LNCaP clone FGC (cell line): ENCODE data around the gene UACA.

Experiments used
- DNase-seq: peaks from one replicate; pipeline ENCODE4 v3.0.0-alpha.2; 2011; ENCODE audit warnings: low read depth
- H3K4me3 ChIP-seq: 2 replicates; pipeline ENCODE4 v1.5.1; 2011; ENCODE audit warnings: mild to moderate bottlenecking, low read depth, low read length, control low read depth
- CTCF ChIP-seq: IDR thresholded peaks from 2 replicates; pipeline ENCODE4 v1.5.1; 2012; ENCODE audit warnings: mild to moderate bottlenecking; ENCODE audit not compliant: control insufficient read depth, insufficient read depth; ENCODE audit errors: extremely low read depth

The UACA gene

GRCh38 chr15:70792171-70792573 lies 28.8 kb upstream of the UACA start:
- no peak overlapping the region for H3K4me3 ChIP-seq
- DNase-seq = no peak
- TF ChIP-seq CTCF = no peak

GRCh38 chr15:70791259-70791658 lies 27.9 kb upstream of the UACA start:
- DNase-seq = no peak
- TF ChIP-seq CTCF = no peak
- H3K4me3 ChIP-seq = no peak overlapping the region

GRCh38 chr15:70789213-70789612 lies 25.9 kb upstream of the UACA start:
- no peak for TF ChIP-seq CTCF
- DNase-seq = no peak
- no peak overlapping the region for H3K4me3 ChIP-seq

GRCh38 chr15:70788114-70789049 lies 25.0 kb upstream of the UACA start:
- no peak for DNase-seq
- TF ChIP-seq CTCF = no peak
- H3K4me3 ChIP-seq = no peak overlapping the region

- TF ChIP-seq CTCF = no peak
- no peak overlapping the region for H3K4me3 ChIP-seq
- no peak for DNase-seq
Measured at GRCh38 chr15:70786996-70787395, 23.6 kb upstream of the UACA start.

GRCh38 chr15:70783610-70784022 lies 20.3 kb upstream of the UACA start:
- TF ChIP-seq CTCF = no peak
- no peak overlapping the region for H3K4me3 ChIP-seq
- DNase-seq = no peak

- no peak overlapping the region for H3K4me3 ChIP-seq
- DNase-seq = no peak
- TF ChIP-seq CTCF = no peak
Measured at GRCh38 chr15:70783041-70783440, 19.7 kb upstream of the UACA start.
